Cardiac muscle cell (in vitro differentiated cells and primary cell): ENCODE results near the gene ELFN2. TPM values are rescaled to one million over a fixed set of nuclear protein-coding genes. Genes with fewer than 3 reads are reported as not detected.
"Not testable (repeated sequence)": the region's sequence is repeated elsewhere in the genome, so short reads cannot be mapped to it uniquely, and the experiment has no call there.

Source experiments
- DNase-seq, 2 donors: peaks; one replicate each; pipeline versions ENCODE4 v3.0.0 to v3.0.0-alpha.2; 2010 to 2017; ENCODE audit warnings: low read depth in 1 of 2, low spot score in 1 of 2
- H3K27ac ChIP-seq: fragments of 200-600 bp; sonication (generic); 2 replicates; pipeline ENCODE4 v1.5.1; 2016
- H3K27me3 ChIP-seq: fragments of 200-600 bp; sonication (generic); 2 replicates; pipeline ENCODE4 v1.6.0; 2016; ENCODE audit warnings: control low read depth
- H3K36me3 ChIP-seq: fragments of 200-600 bp; sonication (generic); 2 replicates; pipeline ENCODE4 v1.5.1; 2016; ENCODE audit warnings: control low read depth
- H3K4me1 ChIP-seq: fragments of 200-600 bp; sonication (generic); 2 replicates; pipeline ENCODE4 v1.8.1; 2017; ENCODE audit warnings: low read depth, mild to moderate bottlenecking, mixed run types
- H3K4me3 ChIP-seq: fragments of 200-600 bp; sonication (generic); 2 replicates; pipeline ENCODE4 v1.5.1; 2016; ENCODE audit warnings: mild to moderate bottlenecking
- H3K9me3 ChIP-seq: fragments of 200-600 bp; sonication (generic); 2 replicates; pipeline ENCODE4 v1.5.1; 2017; ENCODE audit warnings: low read depth, mild to moderate bottlenecking, control low read depth
- polyA plus RNA-seq: library from polyadenylated mRNA; unstranded; fragments of >200 nt; fragmentation: Nextera tagmentation; extraction: Ambion mirVana; gene quantifications from 2 replicates; pipeline ENCODE4 v1.2.1, GENCODE V29; 2016
- total RNA-seq: library from RNA; depleted of rRNA; stranded (reverse); fragments of >200 nt; gene quantifications from 2 replicates; pipeline ENCODE4 v1.2.3, GENCODE V29; 2016
- TF ChIP-seq, protein P1 (sequence below): IDR thresholded peaks from 2 replicates; pipeline ENCODE4 v1.5.1; 2012; ENCODE audit warnings: low read depth, mild to moderate bottlenecking, low read length

Gene ELFN2
- total and polyA plus RNA-seq, 2 experiments from 2014 or later: 0.09 TPM; not detected in 1

DNA sequence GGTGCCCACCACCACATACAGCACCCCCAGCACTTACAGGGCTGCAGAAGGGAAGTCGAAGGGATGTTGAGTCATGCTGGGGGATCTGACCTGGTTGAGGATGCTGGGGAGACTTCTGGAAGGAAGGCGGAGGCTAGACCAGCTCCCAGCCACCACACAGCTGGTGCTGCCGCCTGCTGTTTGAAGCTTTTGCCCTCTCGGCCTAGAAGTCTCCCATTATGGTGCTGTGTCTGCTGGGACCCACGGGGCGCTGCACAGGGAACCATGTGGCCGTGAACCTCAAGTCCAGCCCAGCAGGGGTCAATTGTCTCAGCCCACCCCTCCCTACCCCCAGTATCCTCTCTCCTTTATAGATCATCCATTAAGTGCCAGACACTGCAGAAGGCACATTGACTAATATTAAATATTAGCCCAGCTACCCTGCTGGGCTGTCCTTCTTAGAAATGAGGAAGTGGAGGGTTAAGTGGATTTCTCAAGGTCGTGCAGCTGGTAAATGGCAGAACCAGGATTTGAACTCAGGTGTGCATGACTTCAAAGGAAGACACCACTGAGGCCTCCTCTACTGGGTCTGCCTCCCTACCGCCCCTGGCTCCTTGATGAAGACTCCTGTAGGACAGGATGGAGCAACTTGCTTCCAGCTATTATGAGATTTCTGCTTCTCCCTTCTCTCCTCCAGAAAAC, 95.3 kb downstream of the ELFN2 start:
- Histone ChIP-seq H3K36me3 (no peaks in the 10 kb centered on the region), H3K27me3 (peaks cover 78% of the 10 kb centered on the region), H3K4me3 (no peak overlapping the region), H3K9me3 (no peaks in the 10 kb centered on the region), H3K4me1 (peaks cover 2% of the 10 kb centered on the region), H3K27ac (no peak overlapping the region)
- TF ChIP-seq, protein P1, sequence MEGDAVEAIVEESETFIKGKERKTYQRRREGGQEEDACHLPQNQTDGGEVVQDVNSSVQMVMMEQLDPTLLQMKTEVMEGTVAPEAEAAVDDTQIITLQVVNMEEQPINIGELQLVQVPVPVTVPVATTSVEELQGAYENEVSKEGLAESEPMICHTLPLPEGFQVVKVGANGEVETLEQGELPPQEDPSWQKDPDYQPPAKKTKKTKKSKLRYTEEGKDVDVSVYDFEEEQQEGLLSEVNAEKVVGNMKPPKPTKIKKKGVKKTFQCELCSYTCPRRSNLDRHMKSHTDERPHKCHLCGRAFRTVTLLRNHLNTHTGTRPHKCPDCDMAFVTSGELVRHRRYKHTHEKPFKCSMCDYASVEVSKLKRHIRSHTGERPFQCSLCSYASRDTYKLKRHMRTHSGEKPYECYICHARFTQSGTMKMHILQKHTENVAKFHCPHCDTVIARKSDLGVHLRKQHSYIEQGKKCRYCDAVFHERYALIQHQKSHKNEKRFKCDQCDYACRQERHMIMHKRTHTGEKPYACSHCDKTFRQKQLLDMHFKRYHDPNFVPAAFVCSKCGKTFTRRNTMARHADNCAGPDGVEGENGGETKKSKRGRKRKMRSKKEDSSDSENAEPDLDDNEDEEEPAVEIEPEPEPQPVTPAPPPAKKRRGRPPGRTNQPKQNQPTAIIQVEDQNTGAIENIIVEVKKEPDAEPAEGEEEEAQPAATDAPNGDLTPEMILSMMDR: no peak
- DNase-seq: no peak

DNA sequence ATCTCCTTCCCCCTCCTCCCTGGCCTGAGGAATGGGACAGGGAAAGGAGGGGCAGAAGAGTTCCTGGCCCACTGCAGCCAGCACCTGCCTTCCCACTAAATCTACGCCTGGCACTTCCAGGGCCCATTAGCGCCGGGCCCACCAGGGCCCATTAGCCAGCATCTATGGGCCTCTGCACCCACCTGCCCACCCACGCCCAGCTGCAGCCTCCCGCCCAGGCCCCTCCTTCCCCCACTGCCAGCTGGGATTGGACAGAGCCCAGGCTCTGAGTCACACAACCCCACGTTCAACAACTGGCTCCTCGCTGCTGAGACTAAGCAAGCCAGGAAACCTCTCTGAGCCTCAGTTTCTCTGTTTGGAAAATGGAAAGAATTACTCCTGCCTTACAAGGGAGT, 96.2 kb downstream of the ELFN2 start:
- H3K27me3 ChIP-seq: peaks cover 79% of the 10 kb centered on the region
- TF ChIP-seq, protein P1: no peak

DNA sequence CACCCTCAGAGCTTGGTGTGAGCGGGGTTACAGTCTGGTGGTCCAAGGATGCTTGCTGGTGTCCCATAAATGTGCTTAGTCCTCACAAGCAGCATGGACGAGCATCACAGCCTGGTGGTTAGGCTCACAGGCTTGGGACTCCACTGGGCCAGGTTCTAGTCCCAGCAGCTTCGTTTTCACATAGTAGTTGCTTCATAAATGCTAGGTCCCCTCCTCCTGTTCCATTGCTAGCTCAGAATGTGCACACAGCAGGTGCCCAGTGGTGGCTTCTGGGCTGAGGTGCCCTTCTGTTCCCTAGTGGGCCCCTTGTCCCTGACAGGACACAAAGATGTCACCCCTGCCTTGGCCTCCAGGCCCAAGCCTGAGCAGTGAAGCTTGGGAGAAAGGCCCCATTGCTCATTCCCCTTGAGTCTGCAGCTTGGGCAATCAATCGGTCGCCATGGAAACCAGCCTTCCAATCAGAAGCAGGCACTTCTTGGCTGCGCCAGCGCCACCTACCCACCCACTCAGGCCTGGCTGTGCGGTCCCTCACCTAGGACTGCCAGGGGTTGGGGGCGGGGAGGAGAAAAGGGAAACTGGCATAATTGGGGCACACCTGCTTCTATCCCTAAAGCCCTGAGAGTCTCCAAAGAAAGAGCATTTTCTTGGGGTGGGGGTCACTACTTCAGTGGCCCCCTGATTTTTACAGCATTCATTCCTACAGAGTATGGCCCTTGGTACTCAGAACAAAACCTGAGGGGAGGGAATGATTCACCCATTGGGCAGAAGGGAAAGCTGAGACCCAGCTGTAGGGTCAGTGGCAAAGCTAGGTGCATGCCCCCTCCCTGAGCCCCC, 96.9 kb downstream of the ELFN2 start:
- TF ChIP-seq, protein P1: peak; percentile 30
- H3K27me3 ChIP-seq: peaks cover 79% of the 10 kb centered on the region
- peaks cover 2% of the 10 kb centered on the region for H3K4me1 ChIP-seq
- H3K9me3 ChIP-seq: no peaks in the 10 kb centered on the region
- H3K4me3 ChIP-seq: no peak overlapping the region
- DNase-seq: peak; percentile 90 to 92
- H3K27ac ChIP-seq: no peak overlapping the region
- H3K36me3 ChIP-seq: no peaks in the 10 kb centered on the region

More for the DNA sequence above, 96.2 kb downstream of the ELFN2 start:
- DNase-seq: peak in 1 of 2 donors; percentile 63
- peaks cover 2% of the 10 kb centered on the region for H3K4me1 ChIP-seq
- H3K36me3 ChIP-seq: no peaks in the 10 kb centered on the region
- no peaks in the 10 kb centered on the region for H3K9me3 ChIP-seq
- H3K27ac ChIP-seq: no peak overlapping the region
- no peak overlapping the region for H3K4me3 ChIP-seq

DNA sequence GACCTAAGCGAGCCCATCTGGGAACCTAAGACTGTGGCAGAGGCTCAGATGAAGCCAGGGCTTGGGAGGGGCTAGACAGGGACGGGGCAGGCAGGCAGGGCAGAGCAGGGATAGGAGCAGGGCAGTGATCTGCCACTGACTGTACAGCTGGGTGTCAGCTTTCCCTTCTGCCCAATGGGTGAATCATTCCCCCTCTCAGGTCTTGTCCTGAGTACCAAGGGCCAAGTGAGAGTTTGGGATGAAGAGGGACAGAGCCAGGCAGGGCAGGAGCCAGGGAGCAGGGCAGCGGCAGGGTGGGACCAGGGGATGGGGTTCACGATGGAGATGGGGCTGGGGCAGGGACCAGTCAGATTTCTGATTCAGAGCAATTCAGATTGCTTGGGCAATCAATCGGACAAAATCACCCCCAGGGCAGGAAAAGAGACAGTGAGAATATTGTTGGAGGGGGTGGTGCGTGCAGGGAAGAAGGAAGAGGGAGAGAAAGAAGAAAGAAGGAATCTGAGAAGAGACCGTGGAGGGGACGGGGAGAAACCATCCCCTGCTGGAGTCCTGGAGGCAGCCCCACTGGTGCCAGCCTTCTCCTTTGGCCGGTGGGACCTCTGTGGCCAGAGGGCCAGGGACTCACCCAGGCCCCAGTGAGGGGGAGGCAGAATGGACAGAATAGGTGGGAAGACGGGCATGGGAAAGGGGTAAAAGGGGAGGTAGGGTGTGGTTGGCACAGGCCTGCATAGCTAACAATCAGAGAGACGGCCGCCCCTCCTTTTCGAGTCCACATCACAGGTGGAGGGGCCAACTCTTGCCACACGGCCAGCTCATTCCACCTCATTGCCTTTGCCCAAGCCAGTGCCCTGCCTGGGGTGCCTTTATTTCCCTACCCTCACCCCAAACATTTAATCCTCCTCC, 97.8 kb downstream of the ELFN2 start:
- H3K27me3 ChIP-seq: peaks cover 79% of the 10 kb centered on the region
- no peak for DNase-seq
- H3K4me1 ChIP-seq: peaks cover 2% of the 10 kb centered on the region
- H3K27ac ChIP-seq: no peak overlapping the region
- H3K9me3 ChIP-seq: no peaks in the 10 kb centered on the region
- TF ChIP-seq, protein P1: no peak
- H3K36me3 ChIP-seq: no peaks in the 10 kb centered on the region
- no peak overlapping the region for H3K4me3 ChIP-seq

DNA sequence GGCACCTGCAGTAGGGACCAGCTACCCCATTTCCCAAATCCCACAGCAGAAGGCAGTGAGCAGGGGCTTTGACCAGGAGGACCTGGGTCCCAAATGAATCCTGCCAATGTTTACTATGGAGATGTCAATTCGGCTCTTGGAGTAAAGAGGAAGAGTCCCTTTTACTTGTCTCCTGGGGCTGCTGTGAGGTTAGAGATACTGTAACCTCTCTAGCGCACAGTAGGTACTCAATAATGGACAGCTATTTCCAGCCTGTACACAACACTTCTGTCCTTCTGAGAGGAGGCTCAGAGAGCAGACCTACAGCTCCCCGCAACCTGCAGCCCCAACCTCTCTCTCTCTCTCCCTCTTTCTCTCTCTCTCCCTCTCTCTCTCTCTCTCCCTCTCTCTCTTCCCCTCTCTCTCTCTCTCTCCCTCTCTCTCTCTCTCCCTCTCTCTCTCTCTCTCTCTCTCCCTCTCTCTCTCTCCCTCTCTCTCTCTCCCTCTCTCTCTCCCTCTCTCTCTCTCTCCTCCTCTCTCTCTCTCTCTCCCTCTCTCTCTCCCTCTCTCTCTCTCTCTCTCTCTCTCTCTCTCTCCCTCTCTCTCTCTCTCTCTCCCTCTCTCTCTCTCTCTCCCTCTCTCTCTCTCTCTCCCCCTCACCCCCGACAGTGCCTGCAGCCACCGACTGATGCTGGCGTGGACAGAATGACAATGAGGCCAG, 98.6 kb downstream of the ELFN2 start:
- not testable (repeated sequence) for H3K27ac ChIP-seq

More for the DNA sequence above, 98.6 kb downstream of the ELFN2 start:
- H3K4me1 ChIP-seq, H3K36me3 ChIP-seq, H3K4me3 ChIP-seq, DNase-seq, H3K9me3 ChIP-seq: not testable (repeated sequence)
- peaks cover 79% of the 10 kb centered on the region for H3K27me3 ChIP-seq
